ENCODE results near the gene IRX3.

IRX3 gene

DNA sequence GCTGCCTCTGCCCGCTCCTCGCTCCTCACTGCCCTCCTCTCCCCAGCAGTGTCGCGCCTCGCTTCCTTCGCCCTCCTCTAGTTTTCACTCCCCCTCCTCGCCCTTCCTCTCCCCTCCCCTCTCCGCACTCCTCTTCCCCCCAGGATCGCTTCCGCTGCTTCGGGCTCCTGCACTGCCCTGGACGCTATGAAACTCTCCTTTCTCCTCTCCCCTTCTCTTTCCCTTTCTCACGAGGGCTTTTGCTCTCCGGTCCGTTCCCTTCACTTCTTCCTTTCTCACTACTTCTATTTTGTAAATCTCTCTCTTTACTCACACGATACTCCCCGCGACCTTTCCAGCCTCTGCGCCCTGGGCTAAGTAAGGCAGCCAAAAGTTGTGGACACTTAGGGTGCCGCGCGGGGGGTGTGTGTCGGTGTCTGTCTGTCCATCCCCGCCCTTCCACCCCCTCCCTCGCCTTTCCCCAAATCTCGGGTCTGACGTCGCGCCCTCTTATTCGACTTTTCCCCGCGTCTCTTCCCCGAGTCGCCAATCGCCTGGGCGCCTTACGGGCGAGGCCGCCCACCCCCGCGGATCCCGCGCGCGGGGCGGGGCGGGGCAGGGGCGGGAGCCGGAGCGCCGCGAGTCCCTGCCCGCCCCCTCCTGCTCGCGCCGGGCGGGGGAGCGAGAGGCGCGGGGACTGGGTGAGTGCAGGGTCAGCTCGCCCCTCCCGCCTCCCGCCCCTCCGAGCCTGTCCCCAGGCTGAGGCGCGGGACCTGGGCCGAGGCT, at the start of gene IRX3:
TSS of gene IRX3 (minus strand) at position 422 of the 765 bp plus-strand sequence. CDS start 737 bp downstream, outside the sequence.
- no peak for DNase-seq

DNA sequence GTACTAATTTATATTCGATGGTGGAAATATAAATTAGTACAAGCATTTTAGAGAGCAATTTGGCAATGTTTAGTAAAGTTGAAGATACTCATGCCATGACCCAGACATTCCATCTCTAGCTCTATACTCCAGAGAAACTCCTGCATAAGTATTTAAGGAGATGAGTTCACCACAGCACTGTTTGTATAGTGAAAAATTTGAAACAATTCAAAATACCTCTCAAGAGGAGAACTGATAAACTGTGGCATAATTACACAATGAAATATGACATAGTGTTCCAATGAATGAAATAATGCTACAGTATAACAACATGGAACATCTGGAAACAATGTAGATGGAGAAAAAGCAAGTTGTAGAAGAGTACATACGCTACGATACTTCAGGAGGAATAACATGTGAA, 48.6 kb upstream of the IRX3 start:
- DNase-seq, result no peak

DNA sequence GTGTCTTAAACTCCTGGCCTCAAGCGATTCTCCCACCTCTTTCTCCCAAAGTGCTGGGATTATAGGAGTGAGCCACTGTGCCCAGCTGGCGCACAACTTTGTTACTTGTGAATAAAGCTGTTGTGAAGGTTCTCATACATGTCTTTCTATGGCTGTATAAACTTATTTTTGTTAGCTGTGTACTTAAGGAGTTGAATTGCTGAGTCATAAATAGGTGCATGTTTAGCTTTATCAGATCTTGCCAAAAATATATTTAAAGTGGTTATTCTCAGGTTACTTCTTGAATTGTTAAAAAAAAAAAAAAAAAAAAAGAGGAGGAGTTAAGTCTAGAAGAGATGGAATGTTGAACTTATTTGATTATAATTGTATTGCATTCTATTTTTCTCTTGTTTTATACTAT, 47.6 kb upstream of the IRX3 start:
- no peak for DNase-seq

DNA sequence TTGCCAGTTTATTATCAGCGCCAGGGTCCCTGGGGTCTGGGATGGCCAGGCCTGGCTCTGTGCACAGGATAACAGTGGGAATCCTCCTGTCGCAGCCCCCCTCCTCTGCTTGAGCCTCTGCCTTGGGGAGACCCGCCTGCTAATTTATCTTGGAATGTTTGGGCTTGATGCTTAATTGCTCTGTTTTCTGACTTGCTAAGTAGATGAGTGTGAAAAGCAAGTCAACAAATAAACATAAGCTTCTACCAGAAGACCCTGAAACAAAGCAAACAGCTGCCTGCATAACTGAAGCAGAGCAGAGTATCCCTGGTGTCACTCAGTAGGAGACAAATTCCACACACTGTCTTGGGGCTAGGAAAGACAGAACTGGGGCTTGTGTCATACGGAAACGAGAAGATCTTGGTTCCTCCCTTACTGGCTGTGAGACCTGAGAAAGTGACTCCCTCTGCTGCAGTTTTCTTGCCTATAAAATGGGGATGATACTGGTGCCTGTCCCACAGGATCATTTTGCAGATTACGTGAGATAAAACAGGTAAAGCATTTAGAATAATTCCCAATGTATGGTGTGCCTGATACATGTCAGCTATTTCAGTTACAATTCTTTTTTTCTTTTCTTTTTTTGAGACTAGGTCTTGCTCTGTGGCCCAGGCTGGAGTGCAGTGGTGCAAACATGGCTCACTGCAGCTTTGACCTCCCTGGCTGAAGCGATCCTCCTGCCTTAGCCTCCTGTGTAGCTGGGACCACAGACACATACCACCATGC, 44.8 kb upstream of the IRX3 start:
- no peak for DNase-seq

DNA sequence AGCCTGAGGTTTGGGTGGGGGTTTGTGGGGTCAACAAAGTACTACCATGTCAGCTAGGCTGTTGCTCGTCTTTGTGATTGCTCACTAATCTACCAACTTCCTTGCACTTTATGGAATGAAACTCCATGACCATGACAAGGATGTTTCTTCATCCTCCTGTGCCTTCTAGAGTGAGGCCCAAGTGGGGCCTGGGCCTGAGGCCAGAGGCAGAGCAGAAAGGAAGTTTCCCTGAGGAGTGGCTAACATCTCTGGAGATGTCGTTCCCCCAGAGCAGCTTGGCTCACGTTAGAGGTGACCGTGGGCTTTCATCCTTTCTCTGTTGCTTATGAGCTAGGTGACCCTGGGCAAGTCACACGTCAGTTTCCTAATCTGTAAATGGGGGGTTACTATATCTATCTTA, 41.0 kb upstream of the IRX3 start:
- no peak for DNase-seq

DNA sequence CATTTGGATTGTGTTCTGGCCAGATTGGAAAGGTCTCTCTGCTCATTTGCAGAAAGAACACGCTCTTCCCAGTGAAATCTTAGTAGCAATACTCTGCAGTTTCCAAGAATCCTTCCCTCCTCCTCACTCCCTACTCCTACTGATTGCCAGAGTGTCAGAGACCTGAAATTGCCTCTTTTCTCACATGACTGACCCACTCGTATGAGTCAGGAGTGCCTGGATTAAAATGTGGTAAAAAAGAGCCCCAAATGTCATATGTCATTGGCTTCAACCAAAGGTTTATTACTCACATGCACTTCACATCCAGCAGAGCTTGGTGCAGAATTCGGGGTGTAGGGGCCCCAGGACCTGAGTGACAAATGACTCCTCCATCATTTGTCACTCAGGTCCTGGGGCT, 39.7 kb upstream of the IRX3 start:
- DNase-seq, result no peak

DNA sequence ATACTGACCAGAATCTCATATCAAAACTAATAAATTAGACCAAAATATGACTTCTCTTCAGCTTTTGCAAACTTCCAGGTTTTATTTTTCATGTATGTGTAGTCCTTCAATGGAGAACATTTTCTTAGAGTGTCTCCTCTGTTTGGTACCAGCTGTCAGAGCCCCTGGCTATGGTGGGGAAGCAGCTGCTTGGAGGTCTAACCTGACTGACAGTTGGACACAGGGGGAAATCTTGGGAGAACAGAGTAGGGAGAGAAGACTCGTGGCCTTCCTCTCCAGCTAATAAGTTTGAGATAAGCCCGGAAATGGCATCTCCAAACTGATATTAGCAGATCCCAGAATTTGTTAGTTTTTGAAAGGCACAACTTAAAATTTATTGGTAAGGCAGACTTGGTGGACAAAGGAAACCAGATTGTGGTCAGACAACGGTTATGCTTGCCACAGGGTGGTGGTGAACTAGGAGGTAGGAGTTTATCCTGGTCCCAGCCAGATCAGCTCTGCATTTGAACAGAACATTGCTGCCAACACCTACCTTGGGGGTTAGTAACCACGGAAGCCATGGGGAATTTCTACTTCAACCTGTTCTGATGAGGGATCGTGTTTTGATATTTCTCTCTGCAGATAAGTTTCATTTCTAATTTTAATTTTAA, 39.2 kb upstream of the IRX3 start:
- DNase-seq, result no peak

DNA sequence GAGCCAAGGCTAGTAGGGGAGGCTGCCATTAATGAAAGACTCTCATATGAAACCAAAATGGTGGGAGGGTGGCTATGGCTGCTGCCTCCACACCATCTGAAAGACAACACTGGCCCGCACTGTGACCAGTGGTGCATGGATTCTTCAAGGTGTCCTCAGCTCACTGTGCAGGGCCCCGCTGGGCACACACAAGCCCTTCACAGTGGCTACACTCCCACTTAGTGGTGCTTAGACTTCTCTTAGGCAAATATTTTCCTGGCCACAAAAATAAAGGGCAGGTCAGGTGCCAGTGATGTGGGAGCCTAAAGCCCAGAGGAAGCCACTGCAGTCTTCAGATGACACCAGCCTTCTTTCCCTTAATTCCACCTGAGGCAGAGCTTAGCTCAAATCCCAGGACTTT, 38.1 kb upstream of the IRX3 start:
- DNase-seq, result no peak

DNA sequence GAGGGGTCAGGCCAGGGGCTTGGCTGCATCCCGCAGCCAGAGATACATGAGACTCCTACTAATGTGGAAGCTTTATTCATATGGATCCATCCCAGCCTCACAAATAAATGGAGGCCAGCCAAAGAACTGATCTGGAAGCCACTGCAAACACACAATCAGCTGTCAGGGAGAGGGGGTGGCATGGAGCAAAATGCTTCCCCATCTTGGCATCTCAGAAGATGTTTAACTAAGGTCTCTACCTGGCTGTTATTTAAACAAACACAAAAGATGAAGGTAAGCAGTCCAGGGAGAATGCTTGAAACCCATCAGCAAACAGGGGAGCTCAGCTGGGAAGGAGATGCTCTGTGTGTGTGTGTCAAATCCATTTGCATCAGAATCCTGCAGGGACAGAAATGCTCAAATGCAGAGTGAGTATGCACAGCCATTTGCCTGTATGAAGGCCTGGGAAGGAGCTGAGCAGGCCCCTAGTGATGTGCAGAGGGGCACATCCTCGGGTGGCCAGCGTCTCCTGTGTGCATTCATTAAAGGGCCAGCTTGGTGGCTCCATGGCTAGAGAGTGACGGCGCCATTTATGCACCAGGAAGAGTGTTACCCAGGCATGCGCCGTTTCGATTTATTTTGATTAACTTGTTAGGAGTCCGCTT, 34.2 kb upstream of the IRX3 start:
- no peak for DNase-seq

DNA sequence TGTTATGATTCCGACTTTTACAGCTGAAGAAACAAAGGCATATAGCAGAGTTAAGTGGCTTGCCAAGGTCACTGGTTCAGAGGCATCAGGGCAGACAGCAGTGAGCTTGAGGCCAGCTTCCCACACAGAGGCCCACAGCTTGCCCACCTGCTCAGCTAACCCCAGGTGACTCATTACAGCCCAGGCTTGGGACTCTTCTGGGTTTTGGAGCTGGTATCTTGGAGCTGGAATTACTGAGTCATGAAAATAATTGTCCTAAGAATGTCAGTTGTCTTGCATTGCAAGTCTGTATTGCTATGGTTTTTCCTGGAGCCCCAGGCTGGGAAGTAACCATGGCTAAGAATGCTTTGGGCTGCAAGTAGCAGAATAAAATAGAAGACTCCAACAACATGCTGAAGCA, 32.4 kb upstream of the IRX3 start:
- no peak for DNase-seq

DNA sequence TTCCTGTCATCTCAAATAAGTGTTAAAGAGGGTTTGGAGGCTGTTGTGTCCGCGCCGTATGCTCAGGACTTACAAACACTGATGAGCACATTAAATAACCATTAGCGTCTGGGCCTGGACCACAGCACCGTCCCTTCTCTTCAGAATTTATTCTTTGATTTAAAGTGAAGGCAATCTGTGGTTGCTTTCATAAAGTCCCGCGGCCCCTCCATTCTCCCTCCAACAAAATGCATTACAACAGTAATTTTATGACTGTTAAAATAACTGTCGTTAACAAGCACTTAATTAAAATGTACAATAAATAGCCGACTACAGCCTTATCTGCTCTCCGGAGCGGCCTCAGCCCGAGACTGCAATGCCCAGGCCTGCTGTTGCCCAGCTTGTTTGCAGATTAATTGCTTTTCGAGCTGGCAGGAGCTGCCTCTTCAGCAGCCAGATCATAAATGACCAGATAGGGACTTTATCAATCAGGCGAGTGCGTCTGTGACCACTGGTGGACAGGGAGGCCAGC, 30.6 kb upstream of the IRX3 start:
- no peak for DNase-seq

DNA sequence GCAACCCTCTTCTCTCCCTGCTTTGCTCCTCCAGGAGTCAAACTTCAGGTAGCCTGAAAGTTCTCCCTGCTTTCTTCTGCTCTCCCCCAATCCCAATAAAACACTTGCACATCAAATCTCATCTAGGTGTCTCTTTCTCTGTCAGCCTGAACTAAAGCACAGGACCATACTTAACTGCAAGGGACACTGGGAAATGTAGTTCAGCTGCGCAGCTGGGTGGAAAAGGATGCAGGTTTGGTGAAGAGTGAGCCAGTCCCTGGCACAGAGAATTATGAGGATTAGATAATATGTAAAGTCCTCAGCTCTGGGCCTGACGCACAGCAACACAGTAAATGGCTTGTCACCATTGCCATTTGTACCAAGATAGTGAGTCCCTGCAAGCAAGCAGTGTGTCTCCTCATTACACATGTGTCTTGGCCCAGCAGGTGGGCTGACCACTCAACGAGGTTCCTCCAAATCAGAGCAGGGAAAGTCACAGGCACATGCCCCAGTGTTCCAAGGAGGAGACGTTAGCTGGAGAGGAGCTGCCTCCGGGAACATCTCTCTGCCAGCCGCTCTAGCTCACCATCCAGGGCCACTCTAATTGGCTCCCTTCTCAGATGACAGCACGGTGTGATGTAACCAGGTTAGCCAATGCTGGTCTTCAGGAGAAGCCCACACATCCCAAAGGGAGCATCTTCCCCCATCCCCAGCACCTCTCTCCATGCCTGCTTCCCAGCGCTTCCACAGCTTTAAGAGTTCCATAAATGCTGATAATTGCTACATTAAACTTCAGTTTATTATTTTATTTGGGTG, 29.7 kb upstream of the IRX3 start:
- no peak for DNase-seq

DNA sequence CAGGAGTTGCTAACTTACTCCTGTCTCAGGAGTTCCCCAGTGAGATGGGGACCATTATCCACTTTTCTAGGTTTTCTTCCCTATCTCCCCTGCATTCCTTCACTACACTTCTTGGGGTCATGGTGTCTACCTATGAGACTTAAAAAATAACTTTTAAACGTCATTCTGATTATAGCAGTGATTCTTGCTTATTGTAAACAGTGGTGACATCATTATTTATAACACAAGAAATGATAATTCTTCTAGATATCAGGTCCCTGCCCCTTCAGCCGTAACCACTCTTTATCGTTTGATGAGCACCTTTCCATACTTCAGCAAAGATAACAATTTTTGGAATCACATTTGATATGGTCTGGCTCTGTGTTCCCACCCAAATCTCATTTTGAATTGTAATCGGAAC, 27.2 kb upstream of the IRX3 start:
- no peak for DNase-seq

DNA sequence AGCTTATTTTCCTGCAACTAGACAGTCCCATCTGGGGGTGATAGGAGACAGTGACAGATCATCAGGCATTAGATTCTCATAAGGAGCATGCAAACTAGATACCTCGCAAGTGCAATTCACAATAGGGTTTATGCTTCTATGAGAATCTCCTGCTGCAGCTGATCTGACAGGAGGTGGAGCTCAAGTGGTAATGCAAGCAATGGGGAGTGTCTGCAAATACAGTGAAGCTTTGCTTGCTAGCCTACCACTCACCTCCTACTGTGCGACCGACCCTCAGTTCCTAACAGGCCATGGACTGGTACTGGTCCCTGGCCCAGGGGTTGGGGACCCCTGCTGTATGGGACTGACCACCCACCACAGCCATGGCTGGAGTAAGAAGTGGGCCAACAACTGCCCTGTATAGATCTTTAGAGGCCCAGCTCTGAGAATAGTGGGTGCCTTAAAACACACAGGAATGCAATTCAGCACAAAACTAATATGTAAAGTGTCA, 26.0 kb upstream of the IRX3 start:
- DNase-seq, result no peak

DNA sequence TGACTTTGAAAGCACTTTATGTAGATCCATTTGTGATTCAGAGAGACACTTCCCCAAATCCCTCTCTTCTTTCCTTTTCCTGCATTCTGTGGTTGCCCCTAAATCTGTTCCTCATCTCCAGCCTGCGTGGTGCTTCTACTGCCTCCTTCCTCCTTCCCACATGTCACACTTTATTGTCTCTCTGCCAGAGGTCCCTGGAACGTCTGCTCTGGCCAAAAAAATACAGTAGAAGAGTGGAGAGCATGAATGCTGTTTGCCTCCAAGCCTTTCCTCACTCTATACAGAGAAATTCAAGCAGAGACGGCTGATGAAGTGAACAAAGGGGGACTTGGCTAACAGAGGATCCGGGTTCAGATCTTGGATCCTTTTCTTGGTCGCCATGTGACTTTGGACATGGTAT, 22.8 kb upstream of the IRX3 start:
- no peak for DNase-seq

DNA sequence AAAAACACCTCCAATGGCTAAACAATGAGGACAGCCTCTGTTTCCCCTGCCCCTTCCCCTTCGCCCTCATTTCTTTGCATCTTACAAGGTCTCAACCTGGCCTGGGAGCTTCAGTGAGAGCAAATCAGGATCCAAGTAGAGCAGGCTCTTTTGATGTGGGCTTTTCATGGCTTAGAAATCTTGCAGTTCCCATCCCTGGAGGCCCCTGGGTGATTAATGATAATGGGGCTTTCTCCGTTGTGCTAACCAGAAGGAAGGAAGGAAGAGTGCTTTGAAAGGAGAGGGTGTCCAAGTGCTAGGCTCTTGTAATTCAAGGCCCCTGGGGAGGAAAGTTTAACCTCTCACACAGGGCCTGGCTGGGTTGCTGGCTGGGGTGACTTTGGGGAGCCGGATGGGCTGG, 18.5 kb upstream of the IRX3 start:
- DNase-seq, result no peak

DNA sequence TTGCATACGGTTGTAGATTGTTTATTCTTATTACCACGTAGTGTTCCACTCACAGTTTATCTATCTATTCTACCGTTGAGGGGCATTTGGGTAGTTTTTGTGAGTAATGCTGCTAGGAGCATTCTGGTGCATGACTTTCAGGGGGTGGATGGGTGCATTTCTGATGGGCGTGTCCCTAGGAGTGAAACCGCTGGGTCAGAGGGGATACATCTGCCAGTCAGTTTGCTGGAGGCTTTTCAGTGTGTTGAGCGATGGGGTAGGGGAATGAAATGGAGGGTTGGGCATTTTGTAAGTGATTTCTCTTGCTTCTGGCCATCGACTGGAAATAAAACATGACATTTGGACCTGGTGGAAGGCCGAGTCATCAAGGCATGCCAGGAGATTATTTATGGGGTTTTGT, 17.0 kb upstream of the IRX3 start:
- DNase-seq, result no peak

DNA sequence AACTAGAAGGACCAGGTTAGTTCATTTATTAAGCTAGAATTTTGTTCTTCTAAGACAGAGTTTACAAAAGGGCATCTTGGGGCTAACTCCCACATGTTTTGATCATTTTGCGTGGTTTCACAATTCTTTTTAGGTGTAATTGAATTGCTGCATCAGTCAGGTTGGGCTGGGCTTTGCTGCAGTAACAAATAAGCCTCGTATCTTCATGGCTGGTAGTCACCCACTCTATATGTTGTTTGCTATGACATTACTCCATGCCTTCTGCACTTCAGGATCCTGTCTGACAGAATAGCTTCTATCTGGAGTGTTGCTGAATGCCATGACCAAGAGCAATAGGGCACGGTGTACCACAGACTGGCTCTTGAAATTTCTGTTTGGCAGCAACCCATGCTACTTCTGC, 10.6 kb upstream of the IRX3 start:
- DNase-seq, result no peak

DNA sequence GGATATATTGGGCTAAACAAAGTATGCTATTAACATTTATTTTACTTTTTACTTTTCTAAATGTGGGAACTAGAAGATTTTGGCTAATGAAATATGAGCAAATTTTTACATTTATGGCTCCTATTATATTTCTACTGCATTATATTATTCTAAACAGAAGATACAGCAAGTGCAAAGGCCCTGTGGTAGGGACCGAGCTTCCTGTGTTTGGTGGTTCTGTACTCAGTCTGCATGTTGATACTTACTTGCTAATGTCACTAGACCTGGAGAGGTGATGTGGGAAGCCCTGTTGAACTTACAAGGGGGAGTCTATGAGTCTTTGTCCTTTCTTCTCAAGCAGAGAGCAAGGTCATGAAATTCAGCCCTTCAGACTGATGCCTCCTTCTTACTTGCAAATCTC, 10.0 kb upstream of the IRX3 start:
- DNase-seq, result no peak

DNA sequence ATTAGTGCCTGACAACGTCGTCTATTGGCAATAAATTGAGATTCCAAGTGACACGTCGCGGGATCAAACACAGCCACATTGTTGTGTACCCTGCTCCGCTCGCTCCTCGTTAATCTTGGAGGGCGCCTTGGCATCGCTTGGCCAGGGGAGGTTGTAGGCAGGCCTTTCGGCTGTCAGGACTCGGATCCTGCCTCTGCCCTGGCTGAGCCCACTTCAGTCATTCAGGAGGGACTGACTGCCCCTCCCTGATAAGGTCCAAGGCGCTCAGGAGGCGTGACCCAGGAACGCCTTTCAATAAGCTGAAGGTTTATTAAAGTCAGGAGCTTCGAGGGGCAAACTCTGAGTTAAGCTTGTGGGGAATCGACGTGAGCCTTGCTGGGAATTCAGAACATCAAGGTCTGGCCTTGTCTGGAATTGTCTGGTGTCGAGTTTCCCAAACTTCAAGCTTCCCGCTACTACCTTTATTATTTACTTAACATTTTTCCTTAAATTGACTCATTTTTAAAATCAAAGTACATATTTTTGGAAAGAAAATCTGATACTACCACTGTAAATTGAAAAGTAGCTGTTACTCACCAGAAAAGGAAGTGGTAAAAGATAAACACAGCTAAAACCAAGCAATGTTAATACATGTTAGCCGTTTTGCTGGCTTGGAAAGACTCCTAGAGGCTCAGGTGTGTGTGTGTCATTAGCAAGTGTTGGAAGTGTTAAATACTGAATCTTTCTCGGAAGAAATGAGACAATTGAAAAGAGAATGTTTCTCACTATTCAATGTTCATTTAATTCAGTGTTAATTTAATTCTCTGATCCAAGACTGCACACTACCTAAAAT, 5.3 kb upstream of the IRX3 start:
- no peak for DNase-seq
